Endodermal cell (in vitro differentiated cells): ENCODE results near the gene CTDNEP1. TPM values are rescaled to one million over a fixed set of nuclear protein-coding genes. Genes with fewer than 3 reads are reported as not detected.

Experiments used
- DNase-seq: peaks from one replicate; pipeline ENCODE4 v3.0.0-alpha.2; 2017
- H3K27ac ChIP-seq: 2 replicates; pipeline ENCODE4 v1.5.1; 2013; ENCODE audit warnings: mild to moderate bottlenecking, low read depth, low read length, moderate library complexity
- H3K27me3 ChIP-seq: 2 replicates; pipeline ENCODE4 v1.6.1; 2013; ENCODE audit warnings: mild to moderate bottlenecking, low read length, moderate library complexity; ENCODE audit not compliant: insufficient read depth, control insufficient read depth, poor library complexity, severe bottlenecking
- H3K36me3 ChIP-seq: 2 replicates; pipeline ENCODE4 v1.7.0; 2013; ENCODE audit warnings: mild to moderate bottlenecking, low read length, moderate library complexity; ENCODE audit not compliant: control insufficient read depth, insufficient read depth
- H3K4me1 ChIP-seq: one replicate; pipeline ENCODE4 v1.7.0; 2013; ENCODE audit warnings: low read length; ENCODE audit not compliant: control insufficient read depth, insufficient read depth
- H3K4me3 ChIP-seq: 2 replicates; pipeline ENCODE4 v1.5.1; 2013; ENCODE audit warnings: mild to moderate bottlenecking, low read length, moderate library complexity
- H3K9ac ChIP-seq: 2 replicates; pipeline ENCODE4 v1.6.1; 2013; ENCODE audit warnings: mild to moderate bottlenecking, low read length, moderate library complexity; ENCODE audit not compliant: poor library complexity, severe bottlenecking; ENCODE audit errors: extremely low read depth
- H3K9me3 ChIP-seq: 2 replicates; pipeline ENCODE4 v1.6.1; 2013; ENCODE audit warnings: mild to moderate bottlenecking, low read length, moderate library complexity; ENCODE audit not compliant: control insufficient read depth
- H3K27ac Mint-ChIP-seq: 2 replicates; pipeline ENCODE4 v1.8.0; 2020; ENCODE audit warnings: mixed read lengths
- H3K27me3 Mint-ChIP-seq: 2 replicates; pipeline ENCODE4 v1.8.0; 2021; ENCODE audit warnings: mild to moderate bottlenecking, mixed read lengths; ENCODE audit not compliant: insufficient read depth
- H3K36me3 Mint-ChIP-seq: 2 replicates; pipeline ENCODE4 v1.8.0; 2020; ENCODE audit warnings: low read depth, mixed read lengths
- H3K4me1 Mint-ChIP-seq: 2 replicates; pipeline ENCODE4 v1.8.0; 2020; ENCODE audit warnings: mixed read lengths
- H3K4me3 Mint-ChIP-seq: 2 replicates; pipeline ENCODE4 v1.8.0; 2020; ENCODE audit warnings: mild to moderate bottlenecking, moderate library complexity, mixed read lengths
- H3K9me3 Mint-ChIP-seq: 2 replicates; pipeline ENCODE4 v1.8.0; 2020; ENCODE audit warnings: mild to moderate bottlenecking, mixed read lengths
- WGBS, 2 experiments: methylation state at CpG; one replicate each; pipeline versions ENCODE4 v1.1.5 to v1.1.7; 2013; ENCODE audit warnings: missing lambda C conversion rate in 2 of 2, mixed read lengths in 1 of 2; ENCODE audit not compliant: insufficient coverage in 1 of 2, insufficient read length in 1 of 2; 5-methylcytosine and 5-hydroxymethylcytosine counted together
- total RNA-seq, 2 donors: library from RNA; stranded (reverse); fragmentation: NEBNext Ultra II Directional in 1 of 2; extraction: Animal tissue kit (Norgen Biotek cat#: 25700) in 1 of 2; gene quantifications; 2 replicates in 1 of 2; 3 replicates in 1 of 2; pipeline ENCODE4 v1.2.1, GENCODE V29; 2021
- TF ChIP-seq, protein P1 (sequence below): fragments of 200-600 bp; sonication (generic); conservative IDR thresholded peaks from 2 replicates; pipeline ENCODE4 v1.5.0; 2021; ENCODE audit warnings: antibody characterized with exemption, mild to moderate bottlenecking

CTDNEP1 gene
- total RNA-seq, 2 donors from 2014 or later = 123 to 125 TPM

DNA sequence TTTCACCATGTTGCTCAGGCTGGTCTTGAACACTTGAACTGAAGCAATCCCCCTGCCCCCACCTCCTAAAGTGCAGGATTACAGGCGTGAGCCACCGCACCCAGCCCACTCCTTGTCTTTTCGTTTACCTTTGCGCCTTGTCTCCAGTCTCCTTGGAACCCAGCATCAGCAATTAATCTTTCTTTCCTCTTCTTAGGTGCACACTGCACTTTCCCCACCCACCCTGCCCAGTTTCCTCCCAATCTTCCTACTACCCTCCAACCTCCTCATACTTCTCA lies 12.2 kb upstream of the CTDNEP1 start:
- no peak overlapping the region for H3K9ac ChIP-seq
- Mint-ChIP-seq H3K4me3 (peak overlapping the region; percentile 98), H3K36me3 (peaks cover 10% of the 10 kb centered on the region), H3K4me1 (peaks cover 12% of the 10 kb centered on the region), H3K27me3 (no peaks in the 10 kb centered on the region), H3K27ac (peak overlapping the region; percentile 95), H3K9me3 (no peaks in the 10 kb centered on the region)
- H3K9me3 ChIP-seq = no peaks in the 10 kb centered on the region
- H3K36me3 ChIP-seq = peaks cover 9% of the 10 kb centered on the region
- DNase-seq = no peak
- H3K27ac ChIP-seq = no peak overlapping the region
- no peaks in the 10 kb centered on the region for H3K4me1 ChIP-seq
- WGBS, 2 experiments = 67 to 70% methylated on average over 4 of the region's 4 CpGs
- peak overlapping the region; percentile 73 for H3K4me3 ChIP-seq
- TF ChIP-seq, protein P1, sequence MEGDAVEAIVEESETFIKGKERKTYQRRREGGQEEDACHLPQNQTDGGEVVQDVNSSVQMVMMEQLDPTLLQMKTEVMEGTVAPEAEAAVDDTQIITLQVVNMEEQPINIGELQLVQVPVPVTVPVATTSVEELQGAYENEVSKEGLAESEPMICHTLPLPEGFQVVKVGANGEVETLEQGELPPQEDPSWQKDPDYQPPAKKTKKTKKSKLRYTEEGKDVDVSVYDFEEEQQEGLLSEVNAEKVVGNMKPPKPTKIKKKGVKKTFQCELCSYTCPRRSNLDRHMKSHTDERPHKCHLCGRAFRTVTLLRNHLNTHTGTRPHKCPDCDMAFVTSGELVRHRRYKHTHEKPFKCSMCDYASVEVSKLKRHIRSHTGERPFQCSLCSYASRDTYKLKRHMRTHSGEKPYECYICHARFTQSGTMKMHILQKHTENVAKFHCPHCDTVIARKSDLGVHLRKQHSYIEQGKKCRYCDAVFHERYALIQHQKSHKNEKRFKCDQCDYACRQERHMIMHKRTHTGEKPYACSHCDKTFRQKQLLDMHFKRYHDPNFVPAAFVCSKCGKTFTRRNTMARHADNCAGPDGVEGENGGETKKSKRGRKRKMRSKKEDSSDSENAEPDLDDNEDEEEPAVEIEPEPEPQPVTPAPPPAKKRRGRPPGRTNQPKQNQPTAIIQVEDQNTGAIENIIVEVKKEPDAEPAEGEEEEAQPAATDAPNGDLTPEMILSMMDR = no peak
- peaks cover 36% of the 10 kb centered on the region for H3K27me3 ChIP-seq

DNA sequence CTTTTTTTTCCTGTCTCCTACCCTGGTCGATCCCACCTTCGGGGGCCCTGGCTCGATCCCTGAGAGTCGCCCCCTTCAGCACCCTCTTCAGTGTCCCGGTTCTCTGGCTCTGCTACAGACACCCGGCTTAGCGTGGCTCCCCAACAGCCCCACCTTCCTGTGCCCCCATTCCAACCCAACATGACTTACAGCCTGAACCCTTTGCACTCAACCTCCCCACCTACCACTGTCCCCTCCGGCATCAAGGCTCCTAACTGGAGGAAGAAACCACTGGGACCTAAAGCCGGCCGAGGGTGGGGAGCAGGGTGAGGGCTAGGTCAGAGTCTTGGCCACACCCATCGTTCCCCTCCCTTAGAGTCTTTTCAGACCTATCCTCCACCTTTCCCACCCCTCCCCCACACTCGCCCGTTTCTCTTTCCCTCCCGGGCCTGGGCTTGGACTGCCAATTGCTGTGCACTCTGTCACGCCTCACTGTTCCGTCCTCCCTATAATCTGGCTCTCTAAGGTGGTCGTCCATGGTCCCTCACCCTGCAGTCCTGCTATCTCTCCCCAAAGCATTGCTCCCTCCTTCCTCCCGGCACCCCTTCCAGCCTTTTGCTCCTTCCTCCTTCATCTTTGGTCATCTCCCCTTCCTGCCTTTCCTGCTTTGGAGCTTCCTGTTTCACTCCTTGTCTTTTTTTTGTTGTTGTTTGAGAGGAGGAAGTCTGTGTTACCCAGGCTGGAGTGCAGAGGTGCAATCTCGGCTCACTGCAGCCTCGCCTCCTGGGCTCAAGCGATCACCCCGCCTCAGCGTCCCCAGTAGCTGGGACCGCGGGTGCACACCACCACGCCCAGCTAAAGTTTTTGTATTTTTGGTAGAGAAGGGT lies 11.6 kb upstream of the CTDNEP1 start:
- no peaks in the 10 kb centered on the region for H3K9me3 Mint-ChIP-seq
- Histone ChIP-seq H3K27me3 (peaks cover 36% of the 10 kb centered on the region), H3K4me1 (no peaks in the 10 kb centered on the region), H3K9me3 (no peaks in the 10 kb centered on the region), H3K4me3 (peak overlapping the region; percentile 73), H3K9ac (peak overlapping the region; percentile 4), H3K36me3 (peaks cover 14% of the 10 kb centered on the region), H3K27ac (no peak overlapping the region)
- H3K36me3 Mint-ChIP-seq = peaks cover 14% of the 10 kb centered on the region
- peaks cover 12% of the 10 kb centered on the region for H3K4me1 Mint-ChIP-seq
- H3K4me3 Mint-ChIP-seq = peak overlapping the region; percentile 98
- 20 to 33% methylated on average over 14 to 23 of the region's 26 CpGs for WGBS, 2 experiments
- peak; percentile 98 for DNase-seq
- H3K27me3 Mint-ChIP-seq = no peaks in the 10 kb centered on the region
- TF ChIP-seq, protein P1 = no peak
- H3K27ac Mint-ChIP-seq = peak overlapping the region; percentile 95

DNA sequence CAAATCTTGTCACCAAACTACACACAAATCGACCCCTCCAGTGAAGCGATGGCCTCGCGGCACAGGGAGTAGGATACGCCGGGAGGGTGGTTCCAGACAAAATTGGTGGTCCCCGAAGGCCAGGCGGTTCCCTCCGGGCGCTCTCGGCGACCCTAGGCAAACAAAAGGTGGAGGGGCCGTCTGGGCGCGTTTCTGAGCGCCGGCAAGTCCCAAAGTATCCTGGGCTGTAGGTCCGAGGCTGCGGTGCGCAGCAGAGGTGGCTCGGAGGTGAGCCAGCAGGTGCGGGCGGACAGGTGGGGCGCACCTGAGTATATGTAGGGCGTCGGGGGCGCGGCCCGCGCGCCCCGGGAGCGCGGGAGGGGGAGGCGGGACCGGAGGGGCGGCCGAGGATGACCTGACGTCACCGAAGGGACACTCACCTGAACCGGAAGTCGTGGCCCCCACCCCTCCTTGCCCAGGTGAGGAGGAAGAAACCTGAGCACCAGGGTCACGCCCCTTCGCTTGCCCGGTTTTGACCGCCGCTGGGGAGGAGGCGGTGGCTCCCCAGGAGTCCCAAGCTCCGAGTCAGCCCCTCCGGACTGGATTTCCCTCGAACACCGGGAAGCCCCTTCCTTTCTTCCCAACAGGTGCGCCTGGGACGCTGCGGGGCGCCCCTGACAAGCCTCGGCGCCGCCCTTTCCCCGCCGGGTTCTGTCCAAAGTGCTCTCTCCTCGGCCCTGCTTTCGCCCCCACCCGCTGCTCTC lies 10.8 kb upstream of the CTDNEP1 start, which contains the start of gene CLDN7:
CLDN7 (minus strand) TSS at position 287 of the 743 bp plus-strand sequence. CDS start 435 bp downstream, outside the sequence.
- no peaks in the 10 kb centered on the region for H3K27me3 Mint-ChIP-seq
- H3K4me3 ChIP-seq = peak within 1 kb of the TSS; percentile 73
- H3K4me3 Mint-ChIP-seq = peak within 1 kb of the TSS; percentile 98
- peak within 1 kb of the TSS; percentile 68 for H3K9ac ChIP-seq
- H3K9me3 ChIP-seq = no peaks in the 10 kb centered on the region
- H3K36me3 Mint-ChIP-seq = peaks cover 15% of the 10 kb centered on the region
- WGBS, 2 experiments = 4 to 5% methylated on average over 26 to 64 of the region's 64 CpGs
- H3K9me3 Mint-ChIP-seq = no peaks in the 10 kb centered on the region
- no peaks in the 10 kb centered on the region for H3K4me1 ChIP-seq
- no peak within 1 kb of the TSS for H3K27ac ChIP-seq
- TF ChIP-seq, protein P1 = peak; percentile 59
- H3K36me3 ChIP-seq = peaks cover 14% of the 10 kb centered on the region
- peak; percentile 99 for DNase-seq
- H3K27me3 ChIP-seq = peaks cover 36% of the 10 kb centered on the region
- peak within 1 kb of the TSS; percentile 97 for H3K27ac Mint-ChIP-seq
- peaks cover 12% of the 10 kb centered on the region for H3K4me1 Mint-ChIP-seq
